CD4-positive, alpha-beta T cell treated with Interleukin-15 for 1 hour (primary cell): Measurements from ENCODE around the gene MPPED2.
"Not testable (repeated sequence)": the region's sequence is repeated elsewhere in the genome, so short reads cannot be mapped to it uniquely, and the experiment has no call there.

Source experiments
- DNase-seq: peaks from one replicate; pipeline ENCODE4 v3.0.0-alpha.2; 2020

The MPPED2 gene

DNA sequence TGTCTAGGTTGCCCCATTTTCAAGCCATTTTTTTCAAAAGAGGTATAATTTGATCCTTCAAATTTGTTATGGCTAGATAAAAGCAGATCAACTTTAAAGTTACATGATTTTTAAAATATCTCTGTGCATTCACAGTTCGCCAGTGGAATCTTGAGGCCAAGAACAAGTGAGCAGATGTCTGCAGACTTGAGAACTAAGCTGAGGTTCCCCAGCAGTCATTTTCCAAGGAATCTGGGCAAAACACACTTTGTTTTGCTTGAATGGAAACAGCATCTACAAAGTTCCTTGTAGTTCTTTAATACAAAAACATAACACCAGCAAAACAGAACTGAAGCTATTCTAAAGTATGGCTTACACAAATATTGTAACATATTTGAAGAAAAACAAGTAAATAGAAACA lies 7.7 kb downstream of the MPPED2 start:
- DNase-seq, result no peak

DNA sequence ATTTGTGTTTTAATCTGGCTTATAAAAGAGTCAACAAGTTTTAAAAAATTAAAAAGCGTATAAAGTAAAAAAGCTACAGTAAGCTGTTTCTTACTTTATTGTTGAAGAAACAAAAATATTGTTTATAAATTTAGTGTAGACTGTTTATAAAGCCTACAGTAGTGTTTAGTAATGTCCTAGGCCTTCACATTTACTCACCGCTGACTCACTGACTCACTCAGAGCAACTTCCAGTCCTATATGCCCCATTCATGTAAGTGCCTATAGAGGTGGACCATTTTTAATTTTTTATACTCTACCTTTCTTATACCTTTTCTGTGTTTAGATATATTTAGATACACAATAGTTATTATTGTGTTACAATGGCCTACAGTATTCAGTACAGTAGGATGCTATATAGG lies 12.2 kb downstream of the MPPED2 start:
- DNase-seq, result no peak

DNA sequence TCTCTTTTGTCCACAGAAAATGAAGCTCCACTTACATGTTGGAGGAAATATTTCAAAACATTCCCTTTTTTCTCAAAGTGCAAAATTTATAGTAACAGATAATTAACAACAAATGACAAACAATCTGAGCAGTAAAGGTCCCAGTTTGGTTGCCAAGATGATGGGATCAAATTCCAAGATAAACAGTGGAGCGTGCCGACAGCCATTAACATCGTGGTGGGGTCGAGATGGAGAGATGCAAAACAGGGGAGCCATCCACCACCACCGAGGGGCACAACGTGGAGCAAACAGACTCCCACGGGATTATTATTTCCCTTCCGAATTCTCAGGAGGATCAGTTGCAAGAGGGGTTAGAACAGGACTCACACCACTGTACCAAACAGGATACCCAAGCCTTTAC lies 17.2 kb downstream of the MPPED2 start:
- DNase-seq, result no peak

- DNase-seq, result no peak
Observed at GRCh38 chr11:30567644-30568043, 18.5 kb downstream of the MPPED2 start.

DNA sequence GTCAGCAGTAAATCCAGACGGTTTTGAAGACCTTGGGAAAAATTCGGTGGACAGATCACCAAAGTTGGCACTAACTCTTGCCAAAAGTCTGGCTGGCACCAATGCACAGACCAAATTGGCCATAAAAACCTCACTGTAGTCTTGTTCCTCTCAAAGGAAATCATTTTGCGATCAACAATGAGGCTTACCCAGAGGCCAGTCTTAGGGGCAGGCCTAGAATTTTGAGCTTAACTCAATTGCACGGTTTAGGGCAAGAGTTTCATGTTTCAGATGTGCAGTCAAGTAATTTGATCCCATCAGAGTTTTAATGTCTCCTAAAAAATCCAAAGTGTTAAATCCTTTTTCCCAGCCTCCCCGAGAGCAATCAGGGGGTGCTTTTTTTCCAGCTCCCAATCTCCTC lies 19.0 kb downstream of the MPPED2 start:
- DNase-seq, result no peak

DNA sequence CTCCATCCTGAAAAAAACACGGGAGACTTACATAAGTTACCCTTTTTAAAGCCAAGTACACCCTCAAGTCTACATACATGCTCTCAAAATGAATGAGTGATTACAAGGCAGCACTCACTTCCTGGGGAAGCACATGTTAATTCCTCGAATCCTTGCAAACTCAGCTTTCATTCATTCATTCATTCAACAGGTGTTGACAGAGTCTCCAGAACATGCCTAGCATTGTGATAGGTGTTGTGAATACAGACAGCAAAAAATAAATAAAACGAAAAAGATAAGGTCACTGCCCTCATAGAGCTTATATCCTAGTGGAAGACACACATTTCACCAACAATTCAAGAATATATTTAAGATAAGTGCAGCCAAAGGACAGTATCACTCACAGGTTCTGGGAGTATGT lies 19.7 kb downstream of the MPPED2 start:
- no peak for DNase-seq

- DNase-seq, result no peak
Observed at GRCh38 chr11:30565027-30565426, 21.1 kb downstream of the MPPED2 start.

- DNase-seq, result no peak
Observed at GRCh38 chr11:30561691-30562415, 24.3 kb downstream of the MPPED2 start.

GRCh38 chr11:30560206-30561106 lies 25.7 kb downstream of the MPPED2 start:
- no peak for DNase-seq

DNA sequence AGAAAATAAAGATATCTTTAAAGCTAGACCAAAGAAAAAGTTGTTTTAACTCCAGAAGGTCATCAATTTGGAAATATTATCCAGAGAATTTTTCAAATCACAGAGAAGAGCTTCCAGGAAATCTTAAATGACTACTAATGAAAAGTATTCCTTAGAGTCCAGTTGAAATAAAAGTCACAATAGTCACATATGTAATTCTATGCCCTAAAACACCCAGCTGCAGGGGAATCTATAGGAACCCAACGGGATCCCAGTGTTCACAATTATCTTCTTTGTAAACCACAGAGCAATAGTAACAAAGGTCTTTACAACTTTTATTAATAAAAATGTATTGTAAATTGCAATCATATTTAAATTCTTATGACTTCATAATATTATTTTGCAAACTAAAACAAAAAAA lies 27.1 kb downstream of the MPPED2 start:
- no peak for DNase-seq

- DNase-seq, result not testable (repeated sequence)
Observed at GRCh38 chr11:30554587-30554986, 31.6 kb downstream of the MPPED2 start.

- no peak for DNase-seq
Observed at GRCh38 chr11:30553521-30554110, 32.5 kb downstream of the MPPED2 start.

- DNase-seq, result no peak
Observed at GRCh38 chr11:30552839-30553238, 33.3 kb downstream of the MPPED2 start.

DNA sequence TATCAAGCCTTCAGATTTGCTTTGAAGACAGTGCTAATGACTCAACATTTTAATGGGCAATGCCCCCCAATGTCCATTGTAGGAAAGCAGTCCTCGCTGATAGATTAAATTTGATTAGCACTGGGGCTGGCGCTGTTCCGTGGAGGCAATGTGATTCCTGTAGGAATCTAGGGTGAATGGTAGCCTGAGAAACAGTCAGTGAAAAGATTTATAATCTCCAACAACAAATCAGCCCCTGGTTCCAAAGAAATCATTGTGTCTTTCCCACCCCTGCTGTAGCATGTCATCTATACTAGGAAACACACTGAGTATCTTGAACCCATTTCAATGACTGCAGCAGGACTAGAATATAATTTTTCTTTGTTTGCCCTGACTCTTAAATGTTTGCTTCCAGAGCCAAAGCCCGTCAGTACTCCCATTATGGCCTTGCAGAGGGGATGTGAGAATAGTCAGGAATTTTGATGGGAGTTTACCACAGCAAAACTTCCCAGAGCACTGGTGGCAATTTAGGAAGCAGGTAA lies 36.1 kb downstream of the MPPED2 start:
- DNase-seq, result no peak

GRCh38 chr11:30549565-30549964 lies 36.6 kb downstream of the MPPED2 start:
- no peak for DNase-seq

DNA sequence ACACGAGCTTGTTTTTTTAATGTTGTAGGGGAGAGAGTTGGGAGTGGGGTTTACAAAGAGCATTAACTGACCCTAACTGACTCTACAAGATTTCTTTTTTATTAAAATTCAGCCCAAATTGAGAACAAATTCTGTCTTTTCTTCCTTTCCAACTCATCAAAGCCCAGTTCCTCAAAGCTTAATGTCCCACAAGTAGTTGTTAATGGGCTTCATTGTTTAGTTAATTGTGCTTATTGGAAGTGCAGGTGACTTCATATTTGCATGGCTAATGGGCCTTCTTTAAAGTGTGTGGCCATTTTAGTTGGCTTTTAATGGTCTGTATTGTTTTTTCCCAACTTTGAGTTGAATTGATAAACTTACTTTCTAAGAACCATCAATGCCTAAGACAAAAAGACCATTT lies 39.8 kb downstream of the MPPED2 start:
- DNase-seq, result no peak

DNA sequence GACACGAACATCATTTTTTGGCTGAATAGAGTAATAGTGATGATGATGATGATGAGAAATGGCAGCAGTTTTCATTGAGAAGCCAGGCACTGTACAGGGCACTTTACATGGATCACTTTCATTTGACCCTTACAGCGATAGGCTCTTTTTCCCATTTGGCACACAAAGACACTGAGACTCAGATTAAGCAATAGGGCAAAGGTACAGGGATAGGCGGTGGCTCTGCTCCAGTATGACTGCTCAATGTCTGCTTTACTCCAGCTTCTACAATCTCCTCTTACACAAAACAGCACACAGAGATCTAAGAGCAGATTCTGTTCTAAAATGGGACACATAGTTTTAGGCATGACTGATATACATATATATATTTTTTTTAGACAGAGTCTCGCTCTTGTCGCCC lies 40.6 kb downstream of the MPPED2 start:
- DNase-seq, result no peak

GRCh38 chr11:30543066-30543465 lies 43.1 kb downstream of the MPPED2 start:
- DNase-seq, result no peak

DNA sequence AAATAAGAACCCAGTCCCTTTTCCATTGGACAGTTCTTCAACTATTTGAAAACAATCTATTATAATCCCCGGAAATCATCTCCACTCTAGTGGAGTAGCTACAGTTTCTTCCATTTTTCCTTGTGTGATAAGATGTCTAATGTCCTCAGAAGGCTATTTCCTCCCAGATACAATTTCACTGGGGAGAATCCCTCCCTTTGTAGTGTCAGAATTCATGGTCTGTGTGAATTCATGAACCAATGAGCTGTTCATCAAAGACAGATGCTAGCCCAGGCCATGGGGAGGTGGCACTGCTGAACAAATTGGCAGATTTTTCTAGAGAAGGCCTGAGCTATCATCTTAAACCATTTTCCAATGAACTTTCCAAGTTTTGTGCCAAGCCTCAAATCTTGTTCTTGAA lies 45.4 kb downstream of the MPPED2 start:
- no peak for DNase-seq

GRCh38 chr11:30538251-30538650 lies 47.9 kb downstream of the MPPED2 start:
- DNase-seq, result no peak

DNA sequence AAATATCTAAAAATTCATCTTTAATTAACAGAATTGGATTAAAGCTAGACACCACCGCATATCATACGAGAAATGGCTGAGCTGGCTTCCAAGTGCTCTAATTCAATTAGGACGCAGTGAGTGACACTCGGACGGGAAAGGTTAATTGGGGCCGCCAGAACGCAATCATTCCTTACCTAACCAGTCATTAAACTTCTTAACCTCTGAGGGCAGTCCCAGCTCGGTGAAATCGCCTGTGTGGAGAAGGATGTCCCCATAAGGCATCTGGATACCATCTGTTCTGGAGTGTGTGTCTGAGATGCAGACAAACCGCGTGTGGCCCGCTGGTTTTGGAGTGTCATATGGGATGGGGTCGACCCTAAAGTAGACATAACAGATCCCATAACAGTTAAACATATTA lies 50.3 kb downstream of the MPPED2 start:
- DNase-seq, result no peak

DNA sequence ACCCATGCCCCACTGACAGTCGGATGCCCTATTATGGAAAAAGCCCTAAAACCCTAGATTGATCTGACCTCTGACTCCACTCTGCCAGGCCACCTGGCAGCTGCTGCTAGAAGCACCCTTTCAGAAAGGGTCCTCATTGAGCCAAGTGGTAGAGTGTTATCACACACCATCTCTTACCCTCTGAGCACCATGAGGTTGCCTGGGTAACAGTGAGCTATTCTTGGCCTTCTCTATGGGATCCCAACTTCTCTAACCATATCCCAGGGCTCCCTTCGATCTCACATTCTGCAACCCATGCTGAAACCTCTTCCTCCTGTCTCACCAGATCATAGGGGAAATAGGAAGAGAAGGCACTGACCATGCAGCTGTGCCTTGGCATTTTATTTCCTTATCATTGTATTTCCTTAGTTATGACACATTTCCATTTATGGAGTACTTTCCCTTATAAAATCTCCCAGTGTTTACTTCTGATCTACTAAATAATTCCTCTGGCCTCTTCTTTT lies 52.7 kb downstream of the MPPED2 start:
- DNase-seq, result no peak

DNA sequence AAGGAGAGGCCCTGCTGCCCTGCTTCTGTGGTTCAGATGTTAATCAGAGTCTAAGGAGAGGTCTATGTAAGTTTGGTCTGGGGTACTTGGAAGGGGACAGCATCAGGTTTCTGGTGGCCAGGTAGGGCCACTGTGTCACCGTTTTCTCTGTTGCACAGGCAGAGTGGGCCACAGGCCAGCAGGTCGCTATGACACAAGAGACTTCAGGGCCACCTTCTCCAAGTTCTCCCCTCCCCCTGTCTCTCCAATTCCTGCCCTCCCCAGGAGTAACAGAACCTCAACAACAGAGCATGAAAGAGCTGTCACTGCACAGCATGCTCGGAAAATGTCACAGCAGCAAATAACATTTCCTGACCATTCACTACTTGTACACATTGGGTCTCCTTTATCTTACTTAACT lies 58.6 kb downstream of the MPPED2 start:
- no peak for DNase-seq

- no peak for DNase-seq
Observed at GRCh38 chr11:30526558-30526957, 59.6 kb downstream of the MPPED2 start.
